Activated CD4-positive, CD25-positive, alpha-beta regulatory T cell treated with anti-CD3 and anti-CD28 coated beads, Interleukin-2, amount 50 U/mL, for 72 hours (primary cell): Measurements from ENCODE around the gene TMIE.
"Not testable (repeated sequence)": the region's sequence is repeated elsewhere in the genome, so short reads cannot be mapped to it uniquely, and the experiment has no call there.

Experiments used
- DNase-seq: peaks from one replicate; pipeline ENCODE4 v3.0.0; 2021

TMIE gene

DNA sequence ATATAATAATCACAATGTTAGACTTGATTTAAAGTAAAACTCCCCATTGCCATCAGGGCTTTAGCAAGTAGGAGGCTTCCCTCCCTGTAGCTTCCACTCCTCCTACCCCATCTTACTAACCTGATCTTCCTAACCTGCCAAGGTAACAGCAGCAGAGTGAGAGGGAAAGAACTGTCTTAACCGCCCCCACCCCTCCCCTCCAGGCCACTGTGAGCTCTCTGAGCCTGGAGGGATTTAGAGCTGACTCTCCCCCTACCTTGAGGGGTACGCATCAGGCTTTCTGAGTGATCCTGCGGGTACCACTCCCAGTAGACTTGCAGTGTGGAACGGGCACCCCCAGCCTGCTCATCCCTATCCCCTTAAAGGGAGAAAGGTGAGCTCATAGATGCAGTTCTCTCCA, 27.8 kb downstream of the TMIE start:
- no peak for DNase-seq

DNA sequence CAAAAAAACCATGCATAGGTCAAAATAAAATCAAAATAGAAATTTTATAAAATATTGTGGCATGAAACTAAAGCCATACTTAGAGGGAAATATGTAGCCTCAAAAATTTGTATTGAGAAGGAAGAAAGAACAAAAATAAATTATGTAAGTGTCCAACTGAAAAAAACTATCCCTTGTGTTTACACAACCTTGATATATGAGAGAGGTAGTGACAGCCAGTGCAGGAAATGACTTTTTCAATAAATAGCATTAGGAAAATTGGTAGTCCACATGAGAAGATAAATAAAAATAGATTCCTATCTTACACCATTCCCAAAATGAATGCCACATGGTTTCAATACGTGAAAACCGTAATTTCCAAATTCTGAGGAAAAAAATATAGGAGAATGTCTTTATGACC, 29.6 kb downstream of the TMIE start:
- no peak for DNase-seq

DNA sequence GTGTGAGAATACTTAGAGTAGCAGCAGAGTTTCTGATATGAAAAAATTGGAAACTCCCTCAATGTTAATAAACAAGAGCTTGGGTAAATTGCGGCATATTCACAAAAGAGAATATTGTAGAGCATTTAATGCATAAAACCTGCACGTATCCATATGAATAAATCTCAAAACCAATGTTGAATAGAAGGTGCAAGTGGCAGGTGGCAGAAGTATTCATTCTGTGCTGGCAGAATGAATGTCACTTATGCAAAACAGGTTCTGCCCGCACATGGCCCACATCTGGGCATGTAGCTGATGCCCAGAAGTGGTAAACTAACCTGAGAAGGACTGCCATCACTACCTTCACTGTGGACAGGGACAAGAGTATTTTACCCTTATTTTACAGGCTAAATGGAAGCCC, 30.6 kb downstream of the TMIE start:
- DNase-seq = no peak

DNA sequence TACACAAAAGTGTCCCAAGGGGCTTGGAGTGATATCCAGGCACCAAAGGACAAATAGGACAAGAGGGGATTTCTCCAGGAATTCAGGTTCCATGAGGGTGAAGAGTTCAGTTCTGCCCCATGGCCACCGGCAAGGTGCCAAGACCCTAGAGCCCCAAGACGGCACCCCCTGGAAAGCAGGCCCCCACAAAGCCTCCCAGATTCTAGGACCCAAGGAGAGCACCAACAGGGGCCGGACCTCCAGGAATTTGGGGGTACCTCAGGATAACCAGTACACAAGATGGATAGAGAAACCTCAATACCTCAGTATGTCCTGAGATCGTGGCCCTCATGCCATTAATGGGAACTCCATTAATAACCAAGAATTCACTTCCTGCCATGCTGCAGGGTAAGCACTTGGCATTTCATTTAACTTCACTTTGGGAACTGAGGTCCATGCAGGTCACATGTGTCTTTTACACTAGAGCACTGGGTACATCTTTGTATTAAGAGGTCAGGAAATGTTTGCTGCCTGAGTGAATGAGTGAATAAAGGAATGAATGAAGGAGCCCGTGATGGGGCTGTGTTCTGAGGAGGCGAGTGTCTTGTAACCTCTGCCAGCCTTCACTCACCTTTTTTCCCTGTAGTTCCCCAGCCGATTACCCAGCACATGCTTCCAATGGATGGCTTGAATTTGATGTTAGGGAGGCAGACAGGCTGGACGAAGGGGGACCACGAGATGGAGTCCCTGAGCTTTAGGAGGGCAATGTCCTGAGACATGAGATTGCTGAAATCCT, 32.0 kb downstream of the TMIE start:
- DNase-seq = no peak

DNA sequence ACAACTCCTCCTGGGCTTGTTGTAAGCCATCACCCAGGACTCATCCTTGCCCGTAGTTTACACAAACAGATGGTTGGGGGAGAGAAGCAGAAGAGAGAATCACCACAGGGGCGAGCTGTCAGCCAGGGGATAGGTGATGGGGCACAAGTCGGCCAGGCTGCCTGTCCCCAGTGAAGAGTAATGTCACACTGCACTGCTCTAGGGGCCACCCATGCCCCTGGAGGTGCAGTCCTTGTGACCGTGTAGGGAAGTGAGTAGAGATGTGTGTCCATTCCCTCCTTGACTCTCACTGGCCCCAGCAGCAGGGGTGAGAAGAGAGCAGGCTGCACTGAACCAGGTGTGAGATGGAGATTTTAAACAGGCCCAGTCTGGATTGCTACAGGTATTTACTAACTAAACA, 33.6 kb downstream of the TMIE start:
- no peak for DNase-seq

DNA sequence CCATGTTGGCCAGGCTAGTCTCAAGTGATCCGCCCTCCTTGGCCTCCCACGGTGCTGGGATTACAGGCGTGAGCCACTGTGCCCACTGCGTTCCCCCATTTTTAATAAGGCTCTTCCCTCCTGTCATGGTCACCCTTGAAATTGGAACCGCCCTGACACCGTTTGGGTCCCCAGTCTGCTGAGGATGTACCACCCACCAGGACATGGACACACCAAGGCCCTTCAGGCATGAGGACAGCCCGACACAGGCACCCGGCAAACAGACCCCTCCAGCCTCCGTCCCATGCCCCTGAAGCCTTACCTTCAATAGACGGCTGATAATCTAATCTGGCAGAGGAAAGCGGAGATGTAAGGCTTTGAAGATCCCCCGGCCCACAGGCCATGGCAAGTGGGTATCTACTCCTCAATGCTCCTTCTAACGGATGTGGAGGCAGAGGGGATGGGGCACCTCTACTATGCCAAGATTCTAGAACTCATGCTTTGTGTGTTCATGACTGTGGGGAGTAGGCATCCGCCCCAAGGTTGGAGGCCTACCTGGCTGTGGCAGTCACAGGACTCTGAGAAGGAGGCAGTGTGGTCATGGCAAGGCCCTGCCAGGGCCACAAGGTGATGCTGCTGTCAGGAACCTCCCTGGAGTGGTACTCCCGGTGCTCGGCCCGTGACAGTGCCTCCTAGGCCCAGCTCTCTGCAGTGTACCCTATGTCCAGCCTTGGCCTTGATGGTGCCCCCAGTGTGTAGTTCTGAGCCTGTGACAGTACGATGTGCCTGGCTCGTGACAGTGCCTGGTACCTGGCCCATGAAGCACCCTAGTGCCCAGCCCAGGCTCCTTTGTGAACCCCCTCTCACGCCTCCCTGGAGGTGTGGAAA, 35.0 kb downstream of the TMIE start:
- DNase-seq = no peak

DNA sequence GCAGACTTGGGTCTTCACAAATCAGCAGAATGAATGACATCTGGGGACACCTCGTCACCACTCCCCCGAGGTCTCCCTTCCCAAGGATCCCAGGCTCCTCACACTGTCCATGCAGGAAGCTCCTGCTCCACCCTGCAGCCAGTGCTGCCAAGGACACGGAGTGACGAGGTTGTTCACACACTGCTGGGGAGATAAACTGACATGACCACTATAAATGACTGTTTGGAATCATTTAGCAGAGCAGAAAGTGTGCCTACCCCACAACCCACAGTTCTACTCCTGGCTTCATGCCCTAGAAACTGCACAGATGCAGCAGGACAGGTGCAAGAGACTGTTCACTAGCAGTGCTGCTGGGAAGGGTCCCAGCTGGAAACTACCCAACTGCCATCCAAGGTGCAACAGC, 36.1 kb downstream of the TMIE start:
- DNase-seq = no peak

DNA sequence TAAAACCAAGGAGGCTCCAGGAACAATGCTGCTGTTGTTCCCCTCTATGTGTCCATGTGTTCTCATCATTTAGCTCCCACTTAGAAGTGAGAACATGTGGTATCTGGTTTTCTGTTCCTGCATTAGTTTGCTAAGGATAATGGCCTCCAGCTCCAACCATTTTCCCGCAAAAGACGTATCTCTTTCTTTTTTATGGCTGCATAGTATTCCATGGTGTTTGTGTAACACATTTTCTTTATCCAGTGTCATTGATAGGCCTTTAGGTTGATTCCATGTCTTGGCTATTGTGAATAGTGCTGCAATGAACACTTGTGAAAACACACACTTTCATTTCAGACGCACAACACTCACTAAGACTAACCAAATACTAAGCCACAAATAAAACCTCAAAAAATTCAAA, 38.4 kb downstream of the TMIE start:
- not testable (repeated sequence) for DNase-seq

DNA sequence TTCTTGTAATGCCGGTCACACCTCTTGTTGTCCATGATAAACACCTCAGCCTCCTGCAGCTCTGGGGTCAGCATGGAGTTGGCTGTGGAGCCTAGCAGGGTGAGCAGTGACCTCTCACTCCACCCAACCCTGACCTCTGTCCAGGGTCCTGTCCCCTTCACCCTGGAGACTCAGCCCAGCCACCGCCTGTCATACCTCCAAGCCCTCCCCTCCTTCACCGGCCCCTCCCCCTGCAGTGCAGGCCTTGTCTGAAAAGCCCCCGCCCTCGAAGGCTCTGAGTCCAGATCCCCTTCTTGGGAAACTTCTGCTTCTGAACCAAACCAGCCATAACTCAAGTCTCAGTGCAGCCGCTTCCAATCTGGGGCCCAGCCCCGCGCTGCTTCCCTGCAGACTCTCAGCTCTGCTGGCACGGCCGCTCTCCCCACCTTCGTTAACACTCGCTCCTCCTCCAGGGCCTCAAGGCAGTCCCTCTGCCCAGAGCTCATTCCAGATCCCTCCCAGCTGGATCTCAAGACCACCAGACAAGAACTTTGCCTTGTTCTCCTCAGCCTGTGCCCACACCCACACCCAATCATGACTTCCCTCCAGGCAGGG, 41.9 kb downstream of the TMIE start:
- no peak for DNase-seq

DNA sequence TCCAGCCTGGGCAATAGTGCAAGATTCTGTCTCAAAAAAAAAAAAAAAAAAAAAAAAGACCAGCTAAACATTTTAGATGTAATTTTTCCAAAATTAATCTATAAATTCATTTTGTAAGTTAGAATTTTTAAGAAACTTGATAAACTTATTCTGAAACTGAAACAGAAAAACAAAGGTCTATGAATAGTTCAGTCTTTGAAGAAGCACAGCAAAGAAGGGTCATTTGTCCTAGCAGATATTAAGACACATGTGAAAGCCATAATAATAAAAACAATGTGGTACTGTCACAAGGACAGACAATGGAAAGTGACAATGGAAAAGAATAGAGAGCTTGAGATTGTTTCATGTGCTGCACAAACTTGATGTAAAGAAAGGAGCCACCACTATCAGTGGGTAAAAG, 45.5 kb downstream of the TMIE start:
- DNase-seq = no peak

DNA sequence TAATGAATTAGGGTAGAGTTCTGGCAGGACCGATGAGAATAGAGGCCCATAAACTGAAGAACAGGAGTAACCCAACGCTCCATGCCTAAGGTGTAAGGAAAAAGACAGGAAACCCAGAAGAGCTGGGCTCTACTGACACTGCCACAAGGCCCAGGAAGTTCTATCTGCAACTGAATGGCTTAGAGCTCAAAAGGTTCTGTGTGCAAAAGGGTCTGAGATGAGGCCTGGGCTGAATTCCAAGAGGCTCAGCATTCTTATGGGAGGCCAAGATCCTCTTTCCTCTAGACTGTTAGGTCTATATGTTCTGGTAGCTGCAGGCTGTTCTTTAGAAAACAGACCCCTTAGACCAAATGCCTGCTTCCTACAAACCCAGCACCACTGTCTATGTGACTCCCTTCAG, 47.0 kb downstream of the TMIE start:
- no peak for DNase-seq

DNA sequence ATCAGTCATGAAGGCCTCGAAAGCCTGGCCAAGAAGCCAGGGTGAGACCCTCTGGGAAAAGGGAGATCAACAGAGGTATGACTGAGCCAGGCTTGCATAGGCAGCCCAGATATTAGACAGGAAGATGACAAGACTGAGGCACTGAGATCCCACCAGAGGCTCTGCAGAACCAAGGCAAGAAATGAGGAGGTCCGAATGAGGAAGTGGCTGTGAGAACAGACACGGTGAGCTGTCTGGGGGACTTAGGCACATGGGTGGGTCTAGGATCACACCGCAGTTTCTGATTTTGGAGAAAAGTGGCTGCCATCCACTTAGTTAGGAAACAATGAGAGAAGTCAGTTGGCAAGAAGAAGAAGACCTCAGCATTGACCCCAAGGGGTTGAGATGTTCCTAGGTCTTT, 47.9 kb downstream of the TMIE start:
- no peak for DNase-seq

DNA sequence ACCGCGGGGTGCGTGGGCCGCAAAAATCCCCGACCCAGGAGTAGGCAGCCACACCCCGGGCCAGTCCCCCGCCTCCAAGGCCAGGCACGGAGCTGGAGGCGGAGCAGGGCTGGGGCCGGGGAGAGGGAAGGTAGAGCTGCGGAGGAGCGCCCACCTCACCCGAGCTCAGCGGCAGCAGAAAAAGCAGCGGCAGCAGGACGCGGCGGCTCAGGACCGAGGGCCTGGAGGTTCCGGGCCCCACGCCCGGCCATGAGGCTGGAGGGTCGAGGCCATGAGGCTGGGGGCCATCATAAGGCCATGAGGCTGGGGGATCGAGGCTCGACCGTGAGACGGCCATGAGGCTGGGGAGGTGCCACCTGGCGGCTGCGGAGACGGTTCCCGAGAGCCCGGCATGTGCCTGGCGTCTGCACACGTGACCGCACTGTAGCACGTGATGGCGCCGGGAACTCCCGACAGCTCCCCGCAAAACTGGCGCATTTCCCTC, 49.4 kb downstream of the TMIE start:
- no peak for DNase-seq

DNA sequence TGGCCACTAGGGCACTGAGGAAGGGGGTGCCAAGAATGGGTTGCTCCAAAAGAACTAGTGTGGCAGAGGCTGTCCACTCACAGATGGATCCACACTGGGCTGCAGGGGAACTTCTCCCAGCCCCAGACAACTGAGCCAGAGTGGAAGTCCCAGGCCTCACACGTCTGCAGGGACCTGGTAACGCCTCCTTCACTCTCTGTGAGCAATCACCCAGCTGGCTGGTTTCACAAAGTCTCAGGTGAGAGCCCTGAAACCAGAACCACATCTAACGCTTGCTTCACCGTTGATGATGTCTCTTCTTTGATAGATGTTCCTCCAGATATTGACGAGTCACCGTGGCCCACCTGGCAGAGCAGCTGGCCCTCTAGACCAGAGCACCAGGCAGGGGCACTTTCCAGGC, 51.9 kb downstream of the TMIE start:
- not testable (repeated sequence) for DNase-seq

DNA sequence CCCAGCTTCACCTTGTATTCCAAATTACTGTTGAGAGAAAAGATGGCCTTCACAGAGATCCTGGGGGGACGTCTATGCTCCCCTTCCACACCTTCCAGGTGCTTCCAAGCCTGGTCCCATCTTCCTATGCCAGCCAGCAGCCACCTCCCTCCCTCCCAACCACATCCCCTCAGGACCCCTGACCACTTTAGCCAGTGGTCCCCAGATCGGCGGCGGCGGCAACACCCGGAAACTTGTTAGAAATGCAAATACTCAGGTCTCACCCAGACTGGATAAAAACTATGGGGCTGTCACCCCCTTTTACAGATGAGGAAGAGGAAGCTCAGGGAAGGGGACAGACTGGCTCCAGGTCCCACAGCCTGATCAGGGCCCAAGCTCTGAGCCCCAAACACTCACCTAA, 54.5 kb downstream of the TMIE start:
- no peak for DNase-seq

DNA sequence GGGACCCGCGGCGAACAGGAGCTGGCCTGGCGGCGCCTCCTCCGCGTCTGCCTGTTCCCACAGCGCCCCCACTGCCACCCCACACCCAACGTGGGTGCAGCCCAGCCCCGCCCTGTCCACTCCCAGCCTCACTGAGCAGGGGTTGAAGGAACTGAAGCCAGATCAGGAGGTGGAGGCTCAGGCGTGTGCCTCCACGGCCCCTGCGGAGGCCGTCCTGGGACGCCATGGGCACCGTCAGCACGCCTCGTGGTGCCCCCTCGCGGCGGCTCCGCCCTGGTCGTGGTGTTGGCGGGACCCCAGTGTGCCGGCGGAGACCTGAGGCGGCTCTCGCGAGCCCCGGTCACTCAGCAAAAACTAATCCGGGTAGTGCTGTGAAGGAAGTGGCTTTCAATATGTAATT, 55.5 kb downstream of the TMIE start:
- DNase-seq = no peak

DNA sequence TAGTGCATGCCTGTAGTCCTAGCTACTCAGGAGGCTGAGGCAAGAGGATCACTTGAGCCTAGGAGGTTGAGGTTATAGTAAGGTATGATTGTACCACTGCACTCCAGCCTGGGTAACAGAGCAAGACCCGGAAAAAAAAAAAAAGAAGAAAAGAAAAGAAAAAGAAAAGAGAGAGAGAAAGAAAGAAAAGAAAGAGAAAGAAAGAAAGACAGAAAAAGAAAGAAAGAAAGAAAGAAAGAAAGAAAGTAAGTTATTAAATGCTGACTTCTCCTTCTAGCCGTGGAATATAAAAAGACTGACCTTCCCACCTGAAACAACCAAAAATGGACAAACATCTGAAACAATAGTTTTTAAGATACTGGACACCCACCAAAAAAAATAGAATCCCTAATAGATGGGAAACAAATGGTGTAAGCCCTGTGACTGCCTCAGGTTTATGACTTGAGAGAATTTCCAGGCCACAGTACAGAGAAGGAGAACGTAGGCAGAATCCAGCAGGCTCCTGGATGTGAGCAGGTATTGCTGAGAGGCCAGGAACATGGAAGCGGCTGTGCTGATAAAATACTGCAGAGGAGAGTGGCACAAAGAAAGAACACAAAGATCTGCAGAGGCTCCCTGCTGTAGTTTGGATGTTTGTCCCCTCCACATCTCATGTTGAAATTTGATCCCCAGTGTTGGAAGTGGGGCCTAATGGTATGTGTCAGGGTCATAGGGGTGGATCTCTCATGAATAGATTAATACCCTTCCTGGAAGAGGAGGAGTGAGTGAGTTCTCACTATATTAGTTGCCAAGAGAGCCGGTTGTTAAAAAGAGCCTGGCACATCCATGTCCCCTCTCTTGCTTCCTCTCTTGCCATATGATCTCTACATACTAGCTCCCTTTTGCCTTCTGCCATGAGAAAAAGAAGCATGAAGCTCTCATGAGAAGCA, 58.3 kb downstream of the TMIE start:
- DNase-seq = no peak
